ENCODE data around the gene CACNB1. TPM values are rescaled to one million over a fixed set of nuclear protein-coding genes. Genes with fewer than 3 reads are reported as not detected.

CACNB1 gene
- polyA plus RNA-seq, 1 donor (not counting 4 experiments of a cell fraction or from before 2014, with no cell fraction given): 4.0 TPM

DNA sequence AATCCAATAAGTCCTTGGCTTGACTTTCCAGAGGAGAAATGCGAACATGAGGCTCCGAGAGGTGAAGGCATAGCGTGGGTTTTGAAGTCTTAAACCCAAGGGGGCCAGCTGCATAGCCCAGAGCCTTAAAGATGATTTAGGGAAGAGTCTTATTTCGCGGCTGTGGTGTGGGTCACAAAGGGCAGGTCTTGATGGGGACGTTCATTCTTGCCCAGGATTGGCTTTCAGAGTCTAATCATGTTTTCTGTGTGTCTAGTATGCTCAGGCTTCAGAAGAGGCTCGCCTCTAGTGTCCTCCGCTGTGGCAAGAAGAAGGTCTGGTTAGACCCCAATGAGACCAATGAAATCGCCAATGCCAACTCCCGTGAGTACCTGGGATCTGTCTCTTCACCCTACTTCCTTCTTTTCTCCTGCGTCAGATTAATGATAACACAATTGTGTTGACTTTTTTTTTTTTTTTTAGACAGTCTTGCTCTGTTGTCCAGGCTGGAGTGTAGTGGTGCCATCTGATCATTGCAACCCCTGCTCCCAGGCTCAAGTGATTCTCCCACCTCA, 3.6 kb upstream of the CACNB1 start:
- Histone ChIP-seq H3K27ac (ENCODE audit: control insufficient read depth, insufficient read depth, low read length) (peak overlapping the region; percentile 100), H3K9ac (ENCODE audit: control insufficient read depth, extremely low read depth, insufficient read depth, low read length) (peak overlapping the region; percentile 100), H3K9me3 (ENCODE audit: control insufficient read depth, low read depth, low read length) (no peaks in the 10 kb centered on the region), H2AFZ (ENCODE audit: control insufficient read depth, low read length) (no peak overlapping the region), H4K20me1 (ENCODE audit: control insufficient read depth, extremely low read depth, insufficient read depth, low read length) (peaks cover 14% of the 10 kb centered on the region), H3K36me3 (ENCODE audit: control insufficient read depth in 2 of 2, extremely low read depth in 1 of 2, insufficient read depth in 2 of 2, low read length in 2 of 2) (peaks cover 22 to 31% of the 10 kb centered on the region in 2 experiments), H3K9me1 (ENCODE audit: control insufficient read depth, extremely low read depth, insufficient read depth, low read length) (no peaks in the 10 kb centered on the region), H3K4me3 (ENCODE audit: control insufficient read depth in 2 of 3, extremely low read depth in 1 of 3, insufficient read depth in 2 of 3, low read depth in 1 of 3, low read length in 3 of 3) (peak overlapping the region; percentile 87 to 93 (median 92)), H3K79me2 (ENCODE audit: control insufficient read depth, insufficient read depth, low read length) (peaks cover 34% of the 10 kb centered on the region), H3K4me2 (ENCODE audit: control insufficient read depth, extremely low read depth, insufficient read depth, low read depth, low read length) (peak overlapping the region; percentile 99), H3K27me3 (ENCODE audit: control insufficient read depth, extremely low read depth, insufficient read depth, low read length) (no peaks in the 10 kb centered on the region), H3K4me1 (ENCODE audit: control insufficient read depth, extremely low read depth, insufficient read depth, low read length) (peaks cover 25% of the 10 kb centered on the region)
- no peak for DNase-seq (ENCODE audit: low read depth, low spot score)
- TF ChIP-seq EZH2 (IDR thresholded peaks at IDR 0.05; ENCODE audit: low read length) (no peak), CTCF (optimal IDR thresholded peaks at IDR 0.05 in 1 of 3, IDR thresholded peaks at IDR 0.05 in 1 of 3, conservative IDR thresholded peaks at IDR 0.05 in 1 of 3; ENCODE audit: extremely low read depth in 1 of 3, insufficient read depth in 2 of 3, low read length in 3 of 3) (no peak)
- no peak for FAIRE-seq
- dilution Hi-C loops (cut with MboI; ENCODE audit: extremely low pct_ligation_motif_present, low sequenced_read_pairs): no loop called here

DNA sequence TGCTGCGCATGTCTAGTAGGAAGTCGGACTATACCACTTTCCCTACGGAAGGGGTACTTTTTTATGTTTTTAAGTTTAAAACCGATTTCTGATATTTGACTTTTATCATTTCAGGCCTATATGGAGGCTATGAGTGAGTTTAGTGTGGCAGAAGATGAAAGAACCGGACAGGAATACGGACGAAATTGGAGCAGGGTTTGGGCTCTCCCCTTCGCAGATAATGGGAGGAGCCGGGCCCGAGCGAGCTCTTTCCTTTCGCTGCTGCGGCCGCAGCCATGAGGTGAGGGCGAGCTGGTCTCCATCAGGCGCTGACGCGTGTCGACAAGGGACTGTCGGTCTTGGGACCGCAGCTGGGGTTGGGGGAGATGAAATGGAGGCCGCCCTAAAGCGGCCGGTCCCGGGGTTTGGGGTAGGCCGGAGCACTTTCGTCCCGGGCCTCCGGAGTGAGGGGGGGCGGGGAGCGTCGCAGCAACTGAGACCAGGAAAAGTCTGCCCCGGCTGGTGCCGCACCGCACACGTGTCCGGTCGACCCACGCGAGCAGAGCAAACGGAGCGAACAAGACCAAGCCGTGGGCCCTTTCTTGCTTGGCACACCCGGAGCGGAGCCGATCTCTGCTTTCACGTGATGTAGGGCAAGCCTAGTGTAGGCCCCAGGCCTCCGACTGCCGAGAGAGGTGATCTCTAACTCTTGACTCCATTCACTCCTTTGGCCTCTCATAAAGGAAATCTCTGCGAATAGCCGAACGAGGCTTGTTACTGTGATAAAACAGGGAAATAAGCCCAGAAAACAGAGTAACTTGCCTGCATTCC, 2.8 kb upstream of the CACNB1 start, which contains the start of gene RPL19:
Gene RPL19, plus strand, starts transcription at position 214 of the 810 bp plus-strand sequence. Its CDS starts 62 bp downstream, at position 276.
- peaks cover 14% of the 10 kb centered on the region for H4K20me1 ChIP-seq (ENCODE audit: control insufficient read depth, extremely low read depth, insufficient read depth, low read length)
- H3K27ac ChIP-seq (ENCODE audit: control insufficient read depth, insufficient read depth, low read length): peak within 1 kb of the TSS; percentile 100
- FAIRE-seq: no peak
- DNase-seq (ENCODE audit: low read depth, low spot score): peak; percentile 32
- no peak for TF ChIP-seq CTCF (optimal IDR thresholded peaks at IDR 0.05 in 1 of 3, IDR thresholded peaks at IDR 0.05 in 1 of 3, conservative IDR thresholded peaks at IDR 0.05 in 1 of 3; ENCODE audit: extremely low read depth in 1 of 3, insufficient read depth in 2 of 3, low read length in 3 of 3)
- TF ChIP-seq EZH2 (IDR thresholded peaks at IDR 0.05; ENCODE audit: low read length): no peak
- H3K36me3 ChIP-seq (ENCODE audit: control insufficient read depth in 2 of 2, extremely low read depth in 1 of 2, insufficient read depth in 2 of 2, low read length in 2 of 2): peaks cover 22 to 31% of the 10 kb centered on the region in 2 experiments
- H3K9ac ChIP-seq (ENCODE audit: control insufficient read depth, extremely low read depth, insufficient read depth, low read length): peak within 1 kb of the TSS; percentile 100
- no peaks in the 10 kb centered on the region for H3K9me3 ChIP-seq (ENCODE audit: control insufficient read depth, low read depth, low read length)
- peaks cover 41% of the 10 kb centered on the region for H3K79me2 ChIP-seq (ENCODE audit: control insufficient read depth, insufficient read depth, low read length)
- dilution Hi-C loops (cut with MboI; ENCODE audit: extremely low pct_ligation_motif_present, low sequenced_read_pairs): no loop called here
- H3K27me3 ChIP-seq (ENCODE audit: control insufficient read depth, extremely low read depth, insufficient read depth, low read length): no peaks in the 10 kb centered on the region
- H3K4me2 ChIP-seq (ENCODE audit: control insufficient read depth, extremely low read depth, insufficient read depth, low read depth, low read length): peak within 1 kb of the TSS; percentile 99
- H3K4me1 ChIP-seq (ENCODE audit: control insufficient read depth, extremely low read depth, insufficient read depth, low read length): peaks cover 26% of the 10 kb centered on the region
- H3K9me1 ChIP-seq (ENCODE audit: control insufficient read depth, extremely low read depth, insufficient read depth, low read length): no peaks in the 10 kb centered on the region
- peak within 1 kb of the TSS; percentile 87 to 93 (median 92) for H3K4me3 ChIP-seq (ENCODE audit: control insufficient read depth in 2 of 3, extremely low read depth in 1 of 3, insufficient read depth in 2 of 3, low read depth in 1 of 3, low read length in 3 of 3)
- H2AFZ ChIP-seq (ENCODE audit: control insufficient read depth, low read length): peak within 1 kb of the TSS; percentile 100

Data from keratinocyte (primary cell).